Islet of Langerhans (tissue), 1 donor: ENCODE measurements around the gene MSANTD1.

Experiments
- FAIRE-seq: peaks from one replicate; lab custom pipeline; 2011; peaks lifted over from hg19 to GRCh38; lab: Jason Lieb, UNC

MSANTD1 gene

GRCh38 chr4:3217266-3217665 lies 31.7 kb upstream of the MSANTD1 start:
- FAIRE-seq: no peak

- FAIRE-seq: no peak
Measured at GRCh38 chr4:3217771-3218170, 31.2 kb upstream of the MSANTD1 start.

- FAIRE-seq: no peak
Measured at GRCh38 chr4:3218824-3219760, 29.9 kb upstream of the MSANTD1 start.

- no peak for FAIRE-seq
Measured at GRCh38 chr4:3219761-3220475, 29.0 kb upstream of the MSANTD1 start.

- no peak for FAIRE-seq
Measured at GRCh38 chr4:3220476-3221183, 28.3 kb upstream of the MSANTD1 start.

DNA sequence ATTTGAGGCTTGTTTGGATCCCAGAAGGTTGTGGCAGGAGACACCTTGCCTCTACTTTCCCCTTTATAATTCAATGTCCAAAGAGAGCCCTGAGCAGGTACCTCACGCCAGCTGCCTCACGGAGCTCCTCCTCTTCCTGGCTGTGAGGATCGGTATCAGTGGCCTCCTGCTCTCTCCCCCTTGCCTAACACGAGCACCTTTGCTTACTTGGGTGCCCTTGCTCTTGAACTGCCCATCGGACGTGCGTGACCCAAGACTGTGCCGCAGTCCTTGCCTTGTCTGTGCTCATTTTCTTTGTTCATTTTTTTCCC lies 27.8 kb upstream of the MSANTD1 start:
- no peak for FAIRE-seq

- FAIRE-seq: no peak
Measured at GRCh38 chr4:3221996-3222395, 27.0 kb upstream of the MSANTD1 start.

GRCh38 chr4:3223346-3223745 lies 25.6 kb upstream of the MSANTD1 start:
- FAIRE-seq: no peak

GRCh38 chr4:3223956-3224748 lies 24.8 kb upstream of the MSANTD1 start:
- no peak for FAIRE-seq

- FAIRE-seq: no peak
Measured at GRCh38 chr4:3225071-3225850, 23.7 kb upstream of the MSANTD1 start.

DNA sequence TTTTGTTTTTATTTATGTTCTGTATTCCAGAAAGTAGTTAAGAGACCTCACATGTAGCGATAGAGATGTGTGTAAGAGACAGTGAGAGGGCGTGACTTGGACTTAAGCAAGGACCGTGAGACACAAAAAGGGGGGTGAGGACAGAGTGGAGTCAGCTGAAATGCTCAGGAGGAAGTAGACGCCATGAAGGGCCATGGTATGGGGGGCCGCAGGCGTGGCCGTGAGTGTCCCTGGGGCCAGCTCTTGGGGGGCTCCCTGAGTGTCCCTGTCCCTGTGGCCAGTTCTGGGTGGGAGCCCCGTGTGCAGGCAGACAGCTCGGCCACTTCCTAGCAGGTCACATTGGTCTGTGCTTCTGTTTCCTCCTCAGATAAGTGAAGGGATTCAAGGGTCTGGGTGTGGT lies 23.0 kb upstream of the MSANTD1 start:
- no peak for FAIRE-seq

DNA sequence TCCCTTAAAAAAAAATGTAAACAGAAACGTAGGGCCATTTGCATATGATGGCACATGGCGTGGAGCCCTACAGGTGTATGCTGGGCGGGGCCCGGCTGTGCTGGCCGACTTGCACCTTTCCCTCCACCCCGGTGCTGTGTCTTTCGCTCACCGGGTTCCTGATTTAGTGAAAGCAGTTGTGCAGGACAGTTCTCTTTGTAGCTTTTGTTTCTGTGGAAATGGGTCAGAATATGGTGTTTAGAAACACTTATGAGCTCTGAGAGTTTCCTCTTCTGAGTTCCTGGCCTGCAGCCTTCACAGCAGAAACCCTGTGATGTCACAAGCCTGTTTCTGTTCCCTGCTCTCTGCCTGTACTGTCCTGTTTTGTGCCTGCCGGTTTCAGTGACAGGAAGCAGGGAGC lies 22.5 kb upstream of the MSANTD1 start:
- no peak for FAIRE-seq

DNA sequence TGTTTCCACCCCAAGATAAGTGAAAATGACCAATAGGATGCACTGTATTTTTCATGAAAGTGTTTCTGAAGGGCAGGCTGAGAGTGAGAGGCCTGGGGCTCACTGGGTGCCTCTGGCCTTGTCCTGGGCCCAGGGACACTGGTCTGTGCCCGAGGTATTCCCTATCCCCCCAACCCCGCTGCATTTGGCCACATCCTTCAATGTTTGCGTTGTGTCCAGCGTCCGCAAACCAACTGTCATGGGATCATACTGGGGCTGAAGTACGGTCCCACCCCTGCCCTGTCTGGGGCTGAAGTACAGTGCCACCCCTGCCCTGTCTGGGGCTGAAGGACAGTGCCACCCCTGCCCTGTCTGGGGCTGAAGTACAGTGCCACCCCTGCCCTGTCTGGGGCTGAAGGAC lies 22.0 kb upstream of the MSANTD1 start:
- no peak for FAIRE-seq

DNA sequence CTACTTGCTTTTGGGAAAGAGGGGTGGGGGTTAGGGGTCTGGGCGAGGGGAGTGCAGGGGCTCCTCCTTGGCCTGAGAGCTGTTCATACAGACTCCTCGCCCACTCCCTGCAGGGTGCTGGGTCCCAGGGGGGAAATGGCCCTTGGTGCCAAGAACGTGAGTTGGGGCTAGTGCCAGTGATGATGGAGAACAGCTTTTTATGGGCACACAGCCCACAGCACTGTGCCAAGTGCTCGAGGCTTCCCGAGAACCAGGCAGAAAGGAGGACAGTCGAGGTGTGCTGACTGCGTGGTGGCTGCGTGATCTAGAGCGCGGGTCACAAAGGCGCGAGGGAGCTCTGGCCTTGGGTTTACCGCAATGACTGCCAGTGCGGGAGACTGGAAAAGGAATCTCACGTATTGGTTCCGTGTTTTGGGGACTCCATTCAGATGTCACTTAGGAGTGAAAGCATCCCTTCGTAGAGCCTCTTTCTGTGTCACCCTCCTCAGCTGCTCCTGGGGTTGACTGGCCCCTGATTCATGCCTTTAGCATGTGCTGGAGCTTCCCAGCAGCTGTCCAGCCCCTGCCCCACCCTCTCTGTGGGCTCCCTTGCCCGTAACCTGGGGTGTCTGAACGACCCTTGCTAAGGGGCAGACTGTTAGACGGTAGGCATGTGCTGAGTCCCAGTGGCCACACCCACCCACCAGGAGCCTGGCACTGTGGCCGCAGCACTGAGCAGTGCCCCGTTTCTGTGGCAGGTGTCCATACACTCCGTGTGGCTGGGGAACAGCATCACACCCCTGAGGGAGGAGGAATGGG lies 20.9 kb upstream of the MSANTD1 start:
- no peak for FAIRE-seq

- FAIRE-seq: no peak
Measured at GRCh38 chr4:3228881-3229280, 20.1 kb upstream of the MSANTD1 start.

GRCh38 chr4:3229328-3229727 lies 19.6 kb upstream of the MSANTD1 start:
- no peak for FAIRE-seq

- no peak for FAIRE-seq
Measured at GRCh38 chr4:3229964-3230363, 19.0 kb upstream of the MSANTD1 start.

- FAIRE-seq: no peak
Measured at GRCh38 chr4:3231471-3231870, 17.5 kb upstream of the MSANTD1 start.

- no peak for FAIRE-seq
Measured at GRCh38 chr4:3232001-3232400, 17.0 kb upstream of the MSANTD1 start.

DNA sequence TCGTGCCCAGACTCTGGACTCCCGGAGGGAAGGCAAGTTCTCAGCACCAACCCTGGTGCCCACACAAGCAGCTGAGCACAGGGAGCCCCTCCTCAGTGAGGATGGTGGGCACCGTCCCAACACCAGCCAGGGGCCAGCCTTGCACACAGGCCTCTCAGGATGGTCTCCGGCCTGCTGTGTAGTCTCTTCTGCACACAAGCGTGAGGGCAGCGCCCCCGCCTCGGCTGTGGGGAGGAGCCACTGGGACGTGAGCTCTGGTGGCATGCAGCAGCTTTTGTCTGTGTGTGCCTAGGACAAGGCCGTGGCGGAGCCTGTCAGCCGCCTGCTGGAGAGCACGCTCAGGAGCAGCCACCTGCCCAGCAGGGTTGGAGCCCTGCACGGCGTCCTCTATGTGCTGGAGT lies 16.1 kb upstream of the MSANTD1 start:
- FAIRE-seq: no peak
